HG03460 (cell line): ENCODE data around the gene GPR139.

Source experiments
- ATAC-seq: cut with Tn5 transposase; IDR thresholded peaks from one replicate; pipeline ENCODE4 v1.9.1; 2021; ENCODE audit not compliant: unreplicated experiment

Gene GPR139

GRCh38 chr16:19984135-19984534, 89.6 kb downstream of the GPR139 start:
- no peak for ATAC-seq
